OCI-LY3 (cell line): Measurements from ENCODE around the gene ADAM33.

ENCODE experiments used
- H2AFZ ChIP-seq: fragments of 200-600, 300-600 bp; shearing (Covaris generic); 2 replicates; pipeline ENCODE4 v1.6.0; 2014; ENCODE audit warnings: antibody characterized with exemption, low read depth, low read length
- H3K27ac ChIP-seq: fragments of 200-600, 300-600 bp; sonication (generic); 2 replicates; pipeline ENCODE4 v1.5.1; 2014; ENCODE audit warnings: mild to moderate bottlenecking, low read length, moderate library complexity, mixed read lengths
- H3K27me3 ChIP-seq: fragments of 200-600, 300-600 bp; sonication (generic); 2 replicates; pipeline ENCODE4 v1.6.1; 2014; ENCODE audit warnings: low read depth, low read length, mixed read lengths
- H3K36me3 ChIP-seq: fragments of 200-600, 300-600 bp; sonication (generic); replicated peaks from 2 replicates; pipeline ENCODE3; 2014; ENCODE audit warnings: low read depth, low read length, mixed read lengths
- H3K4me1 ChIP-seq: fragments of 300-600, 200-600 bp; sonication (generic); 2 replicates; pipeline ENCODE4 v1.6.1; 2014; ENCODE audit warnings: low read length, mixed read lengths
- H3K4me2 ChIP-seq: fragments of 200-600, 300-600 bp; sonication (generic); 2 replicates; pipeline ENCODE4 v1.6.1; 2014; ENCODE audit warnings: low read length, mixed read lengths
- H3K4me3 ChIP-seq: fragments of 300-600, 200-600 bp; sonication (generic); 2 replicates; pipeline ENCODE4 v1.5.1; 2014; ENCODE audit warnings: antibody characterized with exemption, mild to moderate bottlenecking, low read length, moderate library complexity
- H3K79me2 ChIP-seq: fragments of 300-600, 200-600 bp; shearing (Covaris generic); 2 replicates; pipeline ENCODE4 v1.6.1; 2014; ENCODE audit warnings: mild to moderate bottlenecking, low read length, mixed read lengths
- H3K9ac ChIP-seq: fragments of 300-600, 200-600 bp; shearing (Covaris generic); 2 replicates; pipeline ENCODE4 v1.6.0; 2014; ENCODE audit warnings: mild to moderate bottlenecking, low read length, moderate library complexity
- H3K9me3 ChIP-seq: fragments of 200-600, 300-600 bp; shearing (Covaris generic); 2 replicates; pipeline ENCODE4 v1.6.1; 2014; ENCODE audit warnings: low read length, mixed read lengths; ENCODE audit not compliant: insufficient read depth
- H4K20me1 ChIP-seq: fragments of 200-600, 300-600 bp; sonication (generic); 2 replicates; pipeline ENCODE4 v1.6.1; 2016; ENCODE audit warnings: low read length, mixed read lengths; ENCODE audit not compliant: insufficient read depth
- EZH2phosphoT487 ChIP-seq: fragments of 200-600 bp; shearing (Covaris generic); IDR thresholded peaks from 2 replicates; pipeline ENCODE4 v1.6.1; 2018; ENCODE audit warnings: antibody characterized with exemption, mixed run types, low read depth
- TF ChIP-seq, protein P1 (sequence below): fragments of 200-600, 300-600 bp; sonication (generic); IDR thresholded peaks from 2 replicates; pipeline ENCODE4 v1.5.1; 2014; ENCODE audit warnings: antibody characterized with exemption, low read length, low read depth

The ADAM33 gene

GRCh38 chr20:3661814-3662665, 19.8 kb downstream of the ADAM33 start:
- Histone ChIP-seq H2AFZ (no peak overlapping the region), H3K9ac (no peak overlapping the region), H3K27ac (no peak overlapping the region), H3K9me3 (no peaks in the 10 kb centered on the region), H3K4me2 (no peak overlapping the region), H3K4me1 (peaks cover 23% of the 10 kb centered on the region), H3K36me3 (no peaks in the 10 kb centered on the region), H3K27me3 (no peaks in the 10 kb centered on the region), H3K79me2 (no peaks in the 10 kb centered on the region), H4K20me1 (no peaks in the 10 kb centered on the region), H3K4me3 (no peak overlapping the region)
- TF ChIP-seq, protein P1, sequence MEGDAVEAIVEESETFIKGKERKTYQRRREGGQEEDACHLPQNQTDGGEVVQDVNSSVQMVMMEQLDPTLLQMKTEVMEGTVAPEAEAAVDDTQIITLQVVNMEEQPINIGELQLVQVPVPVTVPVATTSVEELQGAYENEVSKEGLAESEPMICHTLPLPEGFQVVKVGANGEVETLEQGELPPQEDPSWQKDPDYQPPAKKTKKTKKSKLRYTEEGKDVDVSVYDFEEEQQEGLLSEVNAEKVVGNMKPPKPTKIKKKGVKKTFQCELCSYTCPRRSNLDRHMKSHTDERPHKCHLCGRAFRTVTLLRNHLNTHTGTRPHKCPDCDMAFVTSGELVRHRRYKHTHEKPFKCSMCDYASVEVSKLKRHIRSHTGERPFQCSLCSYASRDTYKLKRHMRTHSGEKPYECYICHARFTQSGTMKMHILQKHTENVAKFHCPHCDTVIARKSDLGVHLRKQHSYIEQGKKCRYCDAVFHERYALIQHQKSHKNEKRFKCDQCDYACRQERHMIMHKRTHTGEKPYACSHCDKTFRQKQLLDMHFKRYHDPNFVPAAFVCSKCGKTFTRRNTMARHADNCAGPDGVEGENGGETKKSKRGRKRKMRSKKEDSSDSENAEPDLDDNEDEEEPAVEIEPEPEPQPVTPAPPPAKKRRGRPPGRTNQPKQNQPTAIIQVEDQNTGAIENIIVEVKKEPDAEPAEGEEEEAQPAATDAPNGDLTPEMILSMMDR = no peak
- no peak for TF ChIP-seq EZH2phosphoT487

DNA sequence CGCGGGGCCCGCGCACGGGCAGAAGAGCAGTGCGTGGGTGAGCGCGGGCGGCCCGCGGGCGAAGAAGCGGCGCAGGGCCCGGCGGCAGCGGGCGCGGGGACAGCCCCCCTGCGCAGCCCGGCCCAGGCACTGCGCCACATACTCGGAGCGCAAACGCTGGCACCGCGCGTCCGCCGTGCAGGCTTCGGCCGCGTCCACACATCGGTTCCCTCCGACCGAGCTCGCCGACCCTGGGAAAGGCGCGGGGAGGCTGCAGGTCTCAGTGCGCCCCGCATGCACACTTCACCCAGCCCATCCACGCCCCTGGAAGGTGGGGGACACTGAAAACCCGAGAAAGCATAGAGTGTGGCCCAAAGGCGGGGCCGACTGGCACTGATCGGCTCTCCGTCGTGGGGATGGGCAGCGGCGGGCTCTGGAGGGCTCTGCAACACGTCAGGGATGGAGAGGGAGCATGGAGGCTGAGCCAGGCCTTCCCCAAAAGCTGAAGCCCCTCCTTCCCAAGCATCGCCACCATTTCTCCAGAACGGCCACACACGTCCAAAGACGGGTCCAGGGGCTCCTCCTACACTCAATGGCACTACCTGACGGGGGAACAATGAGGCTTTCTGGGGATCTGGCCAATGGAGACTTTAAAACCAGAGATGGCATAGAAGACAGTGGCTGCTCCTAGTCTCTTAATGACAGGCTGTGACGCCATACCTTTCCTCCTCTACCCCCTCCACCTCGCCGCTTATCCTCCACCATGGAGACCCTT, 20.6 kb downstream of the ADAM33 start:
- no peak overlapping the region for H3K9ac ChIP-seq
- no peak overlapping the region for H3K4me2 ChIP-seq
- H3K36me3 ChIP-seq = no peaks in the 10 kb centered on the region
- H4K20me1 ChIP-seq = no peaks in the 10 kb centered on the region
- no peak for TF ChIP-seq EZH2phosphoT487
- TF ChIP-seq, protein P1 = no peak
- H3K79me2 ChIP-seq = no peaks in the 10 kb centered on the region
- no peaks in the 10 kb centered on the region for H3K9me3 ChIP-seq
- no peak overlapping the region for H3K4me3 ChIP-seq
- H3K27me3 ChIP-seq = no peaks in the 10 kb centered on the region
- no peak overlapping the region for H2AFZ ChIP-seq
- H3K4me1 ChIP-seq = peaks cover 23% of the 10 kb centered on the region
- no peak overlapping the region for H3K27ac ChIP-seq

DNA sequence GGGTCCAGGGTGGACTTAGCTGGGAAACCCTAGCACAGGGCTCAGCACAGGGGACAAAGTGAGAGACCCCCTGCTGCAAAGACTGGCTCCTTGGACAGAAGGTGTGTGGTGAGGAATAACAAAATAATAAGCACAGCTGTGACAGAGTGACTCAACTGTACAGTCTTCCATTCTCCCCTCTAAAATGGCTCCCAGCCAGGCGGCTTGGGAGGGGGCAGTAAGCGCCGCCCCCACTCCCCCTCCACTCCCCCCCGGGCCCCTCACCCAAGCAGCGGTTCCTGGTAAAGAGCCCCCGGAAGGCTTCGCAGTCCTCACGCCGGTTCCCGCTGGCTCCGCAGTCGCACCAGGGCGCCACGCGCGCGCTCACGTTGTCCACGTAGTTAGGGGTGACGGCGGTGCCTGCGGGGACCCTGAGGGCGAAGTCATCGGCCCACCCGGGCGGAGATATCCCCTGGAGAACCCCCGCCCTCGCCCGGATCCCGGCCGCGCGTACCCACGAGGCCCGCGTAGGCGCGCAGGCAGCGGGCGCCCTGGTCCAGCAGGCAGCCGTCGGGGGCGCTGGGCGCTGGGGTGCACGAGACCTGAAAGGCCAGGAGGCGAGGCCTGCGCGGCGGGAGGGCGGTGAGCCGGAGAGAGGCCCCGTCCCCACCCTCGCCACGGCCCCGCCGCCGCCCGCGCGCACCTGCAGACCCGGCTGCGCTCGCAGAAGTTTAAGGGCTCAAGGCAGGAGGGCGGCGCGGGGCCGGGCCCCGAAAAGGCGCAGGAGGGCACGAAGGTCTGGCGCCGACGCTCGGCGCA, 21.3 kb downstream of the ADAM33 start:
- Histone ChIP-seq H3K4me1 (peaks cover 23% of the 10 kb centered on the region), H3K27me3 (no peaks in the 10 kb centered on the region), H3K4me3 (no peak overlapping the region), H2AFZ (no peak overlapping the region), H3K79me2 (no peaks in the 10 kb centered on the region), H3K27ac (no peak overlapping the region), H3K9me3 (no peaks in the 10 kb centered on the region), H3K36me3 (no peaks in the 10 kb centered on the region), H3K4me2 (peak overlapping the region; percentile 83; the same call in 1 of the 2 replicates), H4K20me1 (no peaks in the 10 kb centered on the region), H3K9ac (no peak overlapping the region)
- TF ChIP-seq, protein P1 = no peak
- TF ChIP-seq EZH2phosphoT487 = no peak
